Measurements from ENCODE around the gene MAS1L. TPM values are rescaled to one million over a fixed set of nuclear protein-coding genes. Genes with fewer than 3 reads are reported as not detected.

Gene MAS1L
- total RNA-seq, 1 donor from 2014 or later: not detected

GRCh38 chr6:29525311-29525639 is 37.5 kb upstream of the MAS1L start:
- TF ChIP-seq CTCF (IDR thresholded peaks at IDR 0.05; ENCODE audit: unreplicated experiment): no peak
- Mint-ChIP-seq H3K36me3 (ENCODE audit: low read depth, unreplicated experiment) (no peaks in the 10 kb centered on the region), H3K9me3 (ENCODE audit: unreplicated experiment) (no peaks in the 10 kb centered on the region), H3K4me1 (ENCODE audit: unreplicated experiment) (peaks cover 3% of the 10 kb centered on the region), H3K4me3 (ENCODE audit: unreplicated experiment) (no peak overlapping the region), H3K27ac (ENCODE audit: unreplicated experiment) (no peak overlapping the region), H3K27me3 (ENCODE audit: unreplicated experiment) (peaks cover 3% of the 10 kb centered on the region)
- no peak for DNase-seq (ENCODE audit: low spot score)

- Mint-ChIP-seq H3K36me3 (ENCODE audit: low read depth, unreplicated experiment) (no peaks in the 10 kb centered on the region), H3K4me1 (ENCODE audit: unreplicated experiment) (peaks cover 3% of the 10 kb centered on the region), H3K9me3 (ENCODE audit: unreplicated experiment) (no peaks in the 10 kb centered on the region), H3K27ac (ENCODE audit: unreplicated experiment) (no peak overlapping the region), H3K4me3 (ENCODE audit: unreplicated experiment) (no peak overlapping the region), H3K27me3 (ENCODE audit: unreplicated experiment) (peaks cover 3% of the 10 kb centered on the region)
- TF ChIP-seq CTCF (IDR thresholded peaks at IDR 0.05; ENCODE audit: unreplicated experiment): no peak
- no peak for DNase-seq (ENCODE audit: low spot score)
Measured at GRCh38 chr6:29524444-29525310, 36.9 kb upstream of the MAS1L start.

- H3K4me3 Mint-ChIP-seq (ENCODE audit: unreplicated experiment): no peak overlapping the region
- peaks cover 3% of the 10 kb centered on the region for H3K27me3 Mint-ChIP-seq (ENCODE audit: unreplicated experiment)
- H3K4me1 Mint-ChIP-seq (ENCODE audit: unreplicated experiment): peaks cover 3% of the 10 kb centered on the region
- no peak for TF ChIP-seq CTCF (IDR thresholded peaks at IDR 0.05; ENCODE audit: unreplicated experiment)
- no peak for DNase-seq (ENCODE audit: low spot score)
- H3K27ac Mint-ChIP-seq (ENCODE audit: unreplicated experiment): no peak overlapping the region
- no peaks in the 10 kb centered on the region for H3K36me3 Mint-ChIP-seq (ENCODE audit: low read depth, unreplicated experiment)
- no peaks in the 10 kb centered on the region for H3K9me3 Mint-ChIP-seq (ENCODE audit: unreplicated experiment)
Measured at GRCh38 chr6:29524044-29524443, 36.3 kb upstream of the MAS1L start.

- no peaks in the 10 kb centered on the region for H3K9me3 Mint-ChIP-seq (ENCODE audit: unreplicated experiment)
- no peak for TF ChIP-seq CTCF (IDR thresholded peaks at IDR 0.05; ENCODE audit: unreplicated experiment)
- no peak overlapping the region for H3K27ac Mint-ChIP-seq (ENCODE audit: unreplicated experiment)
- H3K4me3 Mint-ChIP-seq (ENCODE audit: unreplicated experiment): no peak overlapping the region
- peaks cover 3% of the 10 kb centered on the region for H3K4me1 Mint-ChIP-seq (ENCODE audit: unreplicated experiment)
- peaks cover 2% of the 10 kb centered on the region for H3K27me3 Mint-ChIP-seq (ENCODE audit: unreplicated experiment)
- no peak for DNase-seq (ENCODE audit: low spot score)
- H3K36me3 Mint-ChIP-seq (ENCODE audit: low read depth, unreplicated experiment): no peaks in the 10 kb centered on the region
Measured at GRCh38 chr6:29522227-29522626, 34.5 kb upstream of the MAS1L start.

GRCh38 chr6:29521006-29521680 is 33.4 kb upstream of the MAS1L start:
- peaks cover 2% of the 10 kb centered on the region for H3K27me3 Mint-ChIP-seq (ENCODE audit: unreplicated experiment)
- peaks cover 7% of the 10 kb centered on the region for H3K4me1 Mint-ChIP-seq (ENCODE audit: unreplicated experiment)
- no peak for TF ChIP-seq CTCF (IDR thresholded peaks at IDR 0.05; ENCODE audit: unreplicated experiment)
- H3K4me3 Mint-ChIP-seq (ENCODE audit: unreplicated experiment): no peak overlapping the region
- DNase-seq (ENCODE audit: low spot score): no peak
- no peak overlapping the region for H3K27ac Mint-ChIP-seq (ENCODE audit: unreplicated experiment)
- no peaks in the 10 kb centered on the region for H3K9me3 Mint-ChIP-seq (ENCODE audit: unreplicated experiment)
- H3K36me3 Mint-ChIP-seq (ENCODE audit: low read depth, unreplicated experiment): no peaks in the 10 kb centered on the region

All from endothelial cell (in vitro differentiated cells).